Measurements from ENCODE around the gene CYB5A. TPM values are rescaled to one million over a fixed set of nuclear protein-coding genes. Genes with fewer than 3 reads are reported as not detected.
A peak's percentile ranks its signal among the peaks of the same experiment; 100 is the strongest.
"Not testable (repeated sequence)": the region's sequence is repeated elsewhere in the genome, so short reads cannot be mapped to it uniquely, and the experiment has no call there.

CYB5A gene
- total and polyA plus RNA-seq, 2 of the 8 experiments (the other 6 are each of a cell fraction or from before 2014, with no cell fraction given), result 154 to 195 TPM

- CTCF ChIA-PET (ENCODE audit: partially characterized antibody), result interaction anchor here (0.6 to 1.6 kb wide), 2 partner anchors 88 to 503 kb away, joined by 4 to 9 read pairs; no protein-coding TSS in a partner anchor
- POLR2A ChIA-PET (ENCODE audit: partially characterized antibody), result interaction anchor here (1.2 to 2.4 kb wide), 3 partner anchors 10 to 213 kb away, joined by 3 to 6 read pairs (median 5); no protein-coding TSS in a partner anchor
- H2BK15ac ChIP-seq (ENCODE audit: low read length), result not testable (repeated sequence)
Measured at GRCh38 chr18:74285583-74285982, 6.2 kb downstream of the CYB5A start.

More at GRCh38 chr18:74285583-74285982, 6.2 kb downstream of the CYB5A start:
- not testable (repeated sequence) for H2BK12ac ChIP-seq (ENCODE audit: low read depth, low read length); DNase-seq (ENCODE audit: low read depth in 1 of 2, low spot score in 2 of 2); H3K56ac ChIP-seq (replicated peaks; ENCODE audit: insufficient read length, low read depth, low read length); H4K91ac ChIP-seq (replicated peaks; ENCODE audit: insufficient read length, low read length); H3K4me3 ChIP-seq (ENCODE audit: extremely low read depth in 1 of 4, insufficient read depth in 2 of 4, low read depth in 3 of 4, low read length in 4 of 4); H3K4ac ChIP-seq (replicated peaks; ENCODE audit: insufficient read length, low read depth, low read length); H3K36me3 ChIP-seq (ENCODE audit: control insufficient read depth in 2 of 4, insufficient read depth in 4 of 4, low read length in 3 of 4); H3K9ac ChIP-seq (replicated peaks in 1 of 4; ENCODE audit: extremely low read depth in 1 of 4, low read depth in 3 of 4, low read length in 3 of 4); H3K23ac ChIP-seq (ENCODE audit: insufficient read length); H3K4me2 ChIP-seq (ENCODE audit: insufficient read depth in 1 of 2, low read depth in 2 of 2, low read length in 2 of 2); H4K20me1 ChIP-seq (replicated peaks in 1 of 2; ENCODE audit: control insufficient read depth in 1 of 2, insufficient read depth in 2 of 2, low read length in 2 of 2); H2AFZ ChIP-seq (ENCODE audit: low read length); H3K27ac ChIP-seq (ENCODE audit: low read depth, low read length); H3K9me3 ChIP-seq (ENCODE audit: insufficient read depth in 2 of 2, low read depth in 1 of 2, low read length in 1 of 2); H4K5ac ChIP-seq (ENCODE audit: insufficient read length, low read depth, low read length); H2BK120ac ChIP-seq (replicated peaks; ENCODE audit: low read depth, low read length); H3K23me2 ChIP-seq (ENCODE audit: low read depth, low read length); H3K27me3 ChIP-seq (replicated peaks in 1 of 4; ENCODE audit: control insufficient read depth in 3 of 4, extremely low read depth in 1 of 4, insufficient read depth in 3 of 4, low read length in 3 of 4); H3K18ac ChIP-seq (ENCODE audit: extremely low read depth, low read length); H4K8ac ChIP-seq (ENCODE audit: extremely low read depth, insufficient read depth, low read length); H3K14ac ChIP-seq (ENCODE audit: insufficient read length); FAIRE-seq
- 0 out of 2 replicates have a peak overlapping the region, but pooled peaks have one; percentile 64 for H2BK5ac ChIP-seq (ENCODE audit: low read depth, low read length)
- H3K79me2 ChIP-seq (ENCODE audit: control insufficient read depth in 1 of 2, insufficient read depth in 2 of 2, low read length in 2 of 2), result peaks cover 12 to 80% of the 10 kb centered on the region in 2 experiments
- H3K4me1 ChIP-seq (replicated peaks in 1 of 4; ENCODE audit: control insufficient read depth in 3 of 4, insufficient read depth in 4 of 4, low read length in 3 of 4), result peaks cover 25 to 53% (median 36%) of the 10 kb centered on the region in 4 experiments
- 0 out of 2 replicates have a peak overlapping the region, but pooled peaks have one; percentile 23 for H2BK20ac ChIP-seq (ENCODE audit: low read length)
- peaks cover 15% of the 10 kb centered on the region for H3K79me1 ChIP-seq (ENCODE audit: low read depth, low read length)
- 94% methylated on average over 3 of the region's 3 CpGs; no CpG with 5 or more reads in 1 of the 2 experiments for WGBS, 2 experiments (ENCODE audit: extremely low coverage in 1 of 2, insufficient coverage in 1 of 2, insufficient read length in 1 of 2, insufficient replicate concordance in 2 of 2, low coverage in 1 of 2, low lambda C conversion rate in 2 of 2, missing lambda C conversion rate in 1 of 2)
- peak overlapping the region; percentile 25; the same call in 1 of the 2 replicates for H2AK5ac ChIP-seq (ENCODE audit: low read depth, low read length)

All from H1 (cell line).